Measurements from ENCODE around the gene ADGRB2.

Gene ADGRB2

GRCh38 chr1:31785020-31785946 lies 21.1 kb upstream of the ADGRB2 start:
- in situ Hi-C loops (cut with MboI; ENCODE audit: low pct_unique_long_range_greater_than_20kb, low sequenced_read_pairs): no loop called here

GRCh38 chr1:31784356-31785019 lies 20.3 kb upstream of the ADGRB2 start:
- peak; percentile 33 for DNase-seq
- in situ Hi-C loops (cut with MboI; ENCODE audit: low pct_unique_long_range_greater_than_20kb, low sequenced_read_pairs): no loop called here

More at GRCh38 chr1:31785020-31785946, 21.1 kb upstream of the ADGRB2 start:
- no peak for DNase-seq

- no peak for DNase-seq
- in situ Hi-C loops (cut with MboI; ENCODE audit: low pct_unique_long_range_greater_than_20kb, low sequenced_read_pairs): no loop called here
These were observed 19.7 kb upstream of the ADGRB2 start for GRCh38 chr1:31783846-31784245.

- in situ Hi-C loops (cut with MboI; ENCODE audit: low pct_unique_long_range_greater_than_20kb, low sequenced_read_pairs): no loop called here
- no peak for DNase-seq
These were observed 18.6 kb upstream of the ADGRB2 start for GRCh38 chr1:31782421-31783410.

GRCh38 chr1:31781756-31782371 lies 17.7 kb upstream of the ADGRB2 start:
- in situ Hi-C loops (cut with MboI; ENCODE audit: low pct_unique_long_range_greater_than_20kb, low sequenced_read_pairs): no loop called here
- no peak for DNase-seq

- in situ Hi-C loops (cut with MboI; ENCODE audit: low pct_unique_long_range_greater_than_20kb, low sequenced_read_pairs): no loop called here
These were observed 17.1 kb upstream of the ADGRB2 start for GRCh38 chr1:31781138-31781755.

GRCh38 chr1:31780632-31781031 lies 16.5 kb upstream of the ADGRB2 start:
- in situ Hi-C loops (cut with MboI; ENCODE audit: low pct_unique_long_range_greater_than_20kb, low sequenced_read_pairs): no loop called here
- DNase-seq: no peak

More at GRCh38 chr1:31781138-31781755, 17.1 kb upstream of the ADGRB2 start:
- no peak for DNase-seq

GRCh38 chr1:31779687-31780086 lies 15.5 kb upstream of the ADGRB2 start:
- in situ Hi-C loops (cut with MboI; ENCODE audit: low pct_unique_long_range_greater_than_20kb, low sequenced_read_pairs): no loop called here
- no peak for DNase-seq

- no peak for DNase-seq
- in situ Hi-C loops (cut with MboI; ENCODE audit: low pct_unique_long_range_greater_than_20kb, low sequenced_read_pairs): no loop called here
These were observed 14.8 kb upstream of the ADGRB2 start for GRCh38 chr1:31778763-31779488.

GRCh38 chr1:31776516-31776915 lies 12.4 kb upstream of the ADGRB2 start:
- in situ Hi-C loops (cut with MboI; ENCODE audit: low pct_unique_long_range_greater_than_20kb, low sequenced_read_pairs): no loop called here
- no peak for DNase-seq

GRCh38 chr1:31776032-31776431 lies 11.9 kb upstream of the ADGRB2 start:
- in situ Hi-C loops (cut with MboI; ENCODE audit: low pct_unique_long_range_greater_than_20kb, low sequenced_read_pairs): no loop called here
- DNase-seq: no peak

GRCh38 chr1:31775210-31775999 lies 11.3 kb upstream of the ADGRB2 start:
- DNase-seq: no peak
- in situ Hi-C loops (cut with MboI; ENCODE audit: low pct_unique_long_range_greater_than_20kb, low sequenced_read_pairs): no loop called here

GRCh38 chr1:31774495-31774894 lies 10.4 kb upstream of the ADGRB2 start:
- in situ Hi-C loops (cut with MboI; ENCODE audit: low pct_unique_long_range_greater_than_20kb, low sequenced_read_pairs): no loop called here
- DNase-seq: no peak

GRCh38 chr1:31773861-31774260 lies 9.7 kb upstream of the ADGRB2 start:
- in situ Hi-C loops (cut with MboI; ENCODE audit: low pct_unique_long_range_greater_than_20kb, low sequenced_read_pairs): no loop called here

GRCh38 chr1:31772669-31773248 lies 8.6 kb upstream of the ADGRB2 start:
- in situ Hi-C loops (cut with MboI; ENCODE audit: low pct_unique_long_range_greater_than_20kb, low sequenced_read_pairs): no loop called here
- DNase-seq: no peak

More at GRCh38 chr1:31773861-31774260, 9.7 kb upstream of the ADGRB2 start:
- DNase-seq: no peak

- in situ Hi-C loops (cut with MboI; ENCODE audit: low pct_unique_long_range_greater_than_20kb, low sequenced_read_pairs): no loop called here
- DNase-seq: no peak
These were observed 7.9 kb upstream of the ADGRB2 start for GRCh38 chr1:31771891-31772668.
